HFF-Myc (cell line): ENCODE measurements around the gene ARHGAP35.
A peak's percentile ranks its signal among the peaks of the same experiment; 100 is the strongest.

Experiments used
- DNase-seq: peaks from one replicate; pipeline ENCODE4 v3.0.0-alpha.2; 2011; ENCODE audit warnings: low read depth; ENCODE audit errors: extremely low read depth
- H3K4me3 ChIP-seq: replicated peaks from 2 replicates; pipeline ENCODE4 v1.5.1; 2011; ENCODE audit warnings: low read depth, mild to moderate bottlenecking, control low read depth, low read length
- TF ChIP-seq, protein P1 (sequence below): IDR thresholded peaks from 2 replicates; pipeline ENCODE4 v1.5.1; 2012; ENCODE audit warnings: mild to moderate bottlenecking, low read depth, low read length, control low read depth; ENCODE audit errors: missing control alignments

The ARHGAP35 gene

DNA sequence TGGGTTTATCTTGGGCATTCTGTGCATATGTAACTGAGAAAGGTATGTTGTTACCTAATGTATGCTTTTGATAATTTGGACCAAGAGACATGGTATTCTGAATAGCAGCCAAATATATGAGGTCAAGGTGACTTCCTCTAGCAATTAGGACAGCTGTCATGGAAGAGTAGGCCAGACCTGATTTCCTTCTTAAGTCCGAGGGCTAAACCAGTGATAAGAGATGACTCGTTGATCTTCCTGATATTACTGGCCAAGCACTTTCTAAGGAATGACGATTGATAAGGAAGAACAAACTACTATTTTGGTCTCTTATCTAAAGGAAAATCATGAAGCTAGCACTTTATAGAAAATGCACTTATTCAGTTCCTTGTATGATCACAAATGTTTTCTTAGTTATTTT, 42.7 kb downstream of the ARHGAP35 start:
- H3K4me3 ChIP-seq, result no peak overlapping the region
- DNase-seq, result no peak
- TF ChIP-seq, protein P1, sequence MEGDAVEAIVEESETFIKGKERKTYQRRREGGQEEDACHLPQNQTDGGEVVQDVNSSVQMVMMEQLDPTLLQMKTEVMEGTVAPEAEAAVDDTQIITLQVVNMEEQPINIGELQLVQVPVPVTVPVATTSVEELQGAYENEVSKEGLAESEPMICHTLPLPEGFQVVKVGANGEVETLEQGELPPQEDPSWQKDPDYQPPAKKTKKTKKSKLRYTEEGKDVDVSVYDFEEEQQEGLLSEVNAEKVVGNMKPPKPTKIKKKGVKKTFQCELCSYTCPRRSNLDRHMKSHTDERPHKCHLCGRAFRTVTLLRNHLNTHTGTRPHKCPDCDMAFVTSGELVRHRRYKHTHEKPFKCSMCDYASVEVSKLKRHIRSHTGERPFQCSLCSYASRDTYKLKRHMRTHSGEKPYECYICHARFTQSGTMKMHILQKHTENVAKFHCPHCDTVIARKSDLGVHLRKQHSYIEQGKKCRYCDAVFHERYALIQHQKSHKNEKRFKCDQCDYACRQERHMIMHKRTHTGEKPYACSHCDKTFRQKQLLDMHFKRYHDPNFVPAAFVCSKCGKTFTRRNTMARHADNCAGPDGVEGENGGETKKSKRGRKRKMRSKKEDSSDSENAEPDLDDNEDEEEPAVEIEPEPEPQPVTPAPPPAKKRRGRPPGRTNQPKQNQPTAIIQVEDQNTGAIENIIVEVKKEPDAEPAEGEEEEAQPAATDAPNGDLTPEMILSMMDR, result no peak

DNA sequence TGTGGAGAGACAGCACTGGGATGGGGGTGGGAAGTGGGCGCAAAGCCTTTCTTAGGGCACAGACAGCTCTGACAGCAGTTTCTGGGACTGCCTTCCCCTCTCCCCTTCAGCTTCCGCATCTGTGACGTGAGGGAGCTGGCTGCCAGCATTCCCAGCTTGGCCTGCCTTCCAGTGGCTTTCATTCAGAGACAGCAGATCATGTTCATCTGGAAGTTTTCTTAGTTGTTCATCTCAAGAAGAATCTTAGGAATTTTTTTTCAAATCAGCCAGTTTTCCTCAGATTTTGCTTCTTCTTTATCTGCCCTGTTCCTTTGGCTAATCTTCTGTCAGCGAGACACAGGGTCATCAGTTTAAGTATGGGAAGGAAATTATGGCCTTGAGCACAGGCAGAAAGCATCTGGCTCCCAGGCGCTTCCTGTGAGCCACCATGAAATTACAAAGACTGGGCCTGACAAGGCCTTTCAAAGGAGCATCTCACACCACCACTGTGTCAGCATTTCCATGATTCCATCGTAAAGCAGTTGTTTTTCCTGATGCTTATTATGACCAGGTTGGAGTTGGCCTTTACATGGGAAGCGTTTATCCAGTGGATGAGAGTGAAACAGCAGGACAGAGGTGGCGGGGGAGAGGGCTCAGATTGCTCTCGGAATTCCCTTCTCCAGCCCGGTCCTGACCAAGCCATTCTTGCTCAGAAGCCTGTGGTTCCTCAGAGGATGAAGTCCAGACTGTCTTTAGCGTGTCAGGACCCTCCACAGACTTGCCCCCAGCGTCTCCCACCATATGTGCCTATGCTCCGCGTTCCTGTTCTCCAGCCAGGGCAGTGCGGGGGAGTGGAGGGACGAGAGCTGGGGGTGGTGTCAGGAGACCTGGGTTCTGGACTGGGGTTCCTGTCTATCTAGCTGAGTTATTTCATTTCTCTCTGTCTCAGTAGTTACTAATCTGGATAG, 43.6 kb downstream of the ARHGAP35 start:
- DNase-seq, result peak; percentile 58
- no peak overlapping the region for H3K4me3 ChIP-seq
- TF ChIP-seq, protein P1, result no peak

DNA sequence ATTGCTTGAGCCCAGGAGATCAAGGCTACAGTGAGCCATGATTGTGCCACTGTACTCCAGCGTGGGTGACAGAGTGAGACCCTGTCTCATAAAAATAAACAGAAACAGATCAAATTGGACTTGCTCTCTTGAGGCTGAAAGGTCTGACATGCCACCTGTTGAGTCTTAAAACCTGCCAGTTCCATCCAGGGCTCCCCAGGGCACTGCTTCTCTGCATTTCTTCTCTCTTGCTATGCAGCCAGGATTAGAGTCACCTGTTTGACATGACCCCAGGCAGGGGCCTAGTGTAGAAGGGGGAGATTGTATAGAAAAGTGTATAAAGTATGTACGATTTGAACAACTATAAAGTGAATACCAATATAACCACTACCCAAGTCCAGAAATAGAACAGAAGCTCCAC, 45.4 kb downstream of the ARHGAP35 start:
- DNase-seq, result no peak
- TF ChIP-seq, protein P1, result no peak
- H3K4me3 ChIP-seq, result no peak overlapping the region

DNA sequence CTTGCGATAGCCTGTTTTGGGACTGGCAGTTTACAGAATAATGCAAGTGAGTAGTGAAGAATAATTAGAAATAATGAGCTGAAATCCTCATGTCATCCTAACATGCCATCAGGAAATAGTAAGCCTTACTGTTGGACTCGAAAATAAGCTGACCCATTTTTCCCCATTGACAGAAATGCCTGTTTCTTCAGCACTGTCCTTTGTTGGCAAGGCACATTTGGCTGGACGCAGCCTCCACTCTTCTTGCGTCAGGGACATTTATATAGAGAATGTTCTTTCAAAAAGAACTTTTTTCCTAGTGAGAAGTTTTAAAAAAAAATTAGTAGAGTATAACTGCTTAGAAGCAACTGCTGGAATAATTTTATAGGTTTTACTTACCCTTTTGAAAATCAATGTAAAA, 47.1 kb downstream of the ARHGAP35 start:
- TF ChIP-seq, protein P1, result no peak
- DNase-seq, result no peak

DNA sequence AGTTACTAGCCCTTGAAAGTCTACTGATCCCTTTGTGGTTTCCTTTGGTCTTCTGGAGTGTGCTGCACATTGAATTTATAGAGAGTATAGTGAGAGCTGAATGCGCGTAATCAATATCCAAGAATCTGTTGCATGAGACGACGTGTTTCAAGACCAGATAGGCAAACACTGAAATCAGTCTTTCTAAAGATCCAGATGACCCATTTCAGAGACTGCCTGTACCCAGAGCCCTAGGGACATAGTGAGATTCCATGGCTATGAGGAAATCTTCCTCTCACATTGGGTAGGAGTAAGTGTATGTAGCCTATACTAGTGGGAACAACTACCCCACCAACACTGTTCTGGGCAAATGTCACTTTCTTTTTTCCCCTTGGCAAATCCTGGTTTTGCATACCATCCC, 48.6 kb downstream of the ARHGAP35 start:
- H3K4me3 ChIP-seq, result no peak overlapping the region
- no peak for DNase-seq
- TF ChIP-seq, protein P1, result no peak

More for the DNA sequence above, 47.1 kb downstream of the ARHGAP35 start:
- no peak overlapping the region for H3K4me3 ChIP-seq
